Measurements from ENCODE around the gene PPA1.

- TF ChIP-seq CTCF (IDR thresholded peaks at IDR 0.05) (no peak), POLR2A (IDR thresholded peaks at IDR 0.05) (no peak)
These were observed 47.1 kb downstream of the PPA1 start for GRCh38 chr10:70186090-70186489.

All from thyroid gland (tissue), 4 donors.